NCI-H524 treated with DMSO at 0.1 percent for 48 hours (cell line): ENCODE measurements around the gene ID2.

Source experiments
- DNase-seq: peaks from one replicate; lab custom pipeline; 2025; lab: John Stamatoyannopoulos, UW

The ID2 gene

GRCh38 chr2:8648441-8649213, 33.2 kb upstream of the ID2 start:
- no peak for DNase-seq

- DNase-seq: no peak
Observed at GRCh38 chr2:8649718-8650117, 32.1 kb upstream of the ID2 start.

GRCh38 chr2:8650256-8650655, 31.6 kb upstream of the ID2 start:
- no peak for DNase-seq

- DNase-seq: no peak
Observed at GRCh38 chr2:8652774-8653426, 29.0 kb upstream of the ID2 start.

- no peak for DNase-seq
Observed at GRCh38 chr2:8653485-8653884, 28.4 kb upstream of the ID2 start.

- DNase-seq: no peak
Observed at GRCh38 chr2:8654041-8654440, 27.8 kb upstream of the ID2 start.

GRCh38 chr2:8654483-8654882, 27.4 kb upstream of the ID2 start:
- no peak for DNase-seq

- no peak for DNase-seq
Observed at GRCh38 chr2:8656160-8656641, 25.7 kb upstream of the ID2 start.

- DNase-seq: no peak
Observed at GRCh38 chr2:8656811-8657210, 25.0 kb upstream of the ID2 start.

GRCh38 chr2:8657423-8658062, 24.3 kb upstream of the ID2 start:
- DNase-seq: no peak

- no peak for DNase-seq
Observed at GRCh38 chr2:8658064-8658862, 23.6 kb upstream of the ID2 start.

GRCh38 chr2:8659092-8659734, 22.6 kb upstream of the ID2 start:
- no peak for DNase-seq

- DNase-seq: no peak
Observed at GRCh38 chr2:8659735-8660492, 21.9 kb upstream of the ID2 start.

GRCh38 chr2:8661235-8661634, 20.6 kb upstream of the ID2 start:
- DNase-seq: no peak

- no peak for DNase-seq
Observed at GRCh38 chr2:8661736-8662135, 20.1 kb upstream of the ID2 start.

GRCh38 chr2:8662239-8662879, 19.5 kb upstream of the ID2 start:
- DNase-seq: no peak

GRCh38 chr2:8663997-8664396, 17.9 kb upstream of the ID2 start:
- no peak for DNase-seq

GRCh38 chr2:8666581-8666980, 15.3 kb upstream of the ID2 start:
- no peak for DNase-seq

GRCh38 chr2:8667896-8668512, 13.9 kb upstream of the ID2 start:
- DNase-seq: no peak
